ENCODE data around the gene CCND1.

DNA sequence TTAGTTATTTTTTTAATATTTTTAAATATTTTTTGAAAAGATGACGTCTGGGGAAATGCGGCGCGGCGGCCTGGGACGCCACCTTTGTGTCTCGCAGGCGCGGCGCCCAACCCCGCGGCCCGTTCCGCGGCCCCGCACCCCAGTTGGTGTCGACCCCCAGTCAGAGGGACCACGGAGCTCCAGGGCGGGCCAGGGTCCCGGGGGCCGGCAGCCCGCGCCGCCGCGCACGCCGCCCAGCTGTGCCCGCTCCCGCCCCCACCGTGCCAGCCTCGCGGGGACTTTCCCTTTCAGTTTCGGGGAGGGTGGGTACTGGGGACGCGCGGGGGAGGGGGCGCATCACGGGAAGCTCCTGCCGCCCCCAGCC, 1.6 kb downstream of the CCND1 start:
- TF ChIP-seq, protein P1, sequence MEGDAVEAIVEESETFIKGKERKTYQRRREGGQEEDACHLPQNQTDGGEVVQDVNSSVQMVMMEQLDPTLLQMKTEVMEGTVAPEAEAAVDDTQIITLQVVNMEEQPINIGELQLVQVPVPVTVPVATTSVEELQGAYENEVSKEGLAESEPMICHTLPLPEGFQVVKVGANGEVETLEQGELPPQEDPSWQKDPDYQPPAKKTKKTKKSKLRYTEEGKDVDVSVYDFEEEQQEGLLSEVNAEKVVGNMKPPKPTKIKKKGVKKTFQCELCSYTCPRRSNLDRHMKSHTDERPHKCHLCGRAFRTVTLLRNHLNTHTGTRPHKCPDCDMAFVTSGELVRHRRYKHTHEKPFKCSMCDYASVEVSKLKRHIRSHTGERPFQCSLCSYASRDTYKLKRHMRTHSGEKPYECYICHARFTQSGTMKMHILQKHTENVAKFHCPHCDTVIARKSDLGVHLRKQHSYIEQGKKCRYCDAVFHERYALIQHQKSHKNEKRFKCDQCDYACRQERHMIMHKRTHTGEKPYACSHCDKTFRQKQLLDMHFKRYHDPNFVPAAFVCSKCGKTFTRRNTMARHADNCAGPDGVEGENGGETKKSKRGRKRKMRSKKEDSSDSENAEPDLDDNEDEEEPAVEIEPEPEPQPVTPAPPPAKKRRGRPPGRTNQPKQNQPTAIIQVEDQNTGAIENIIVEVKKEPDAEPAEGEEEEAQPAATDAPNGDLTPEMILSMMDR (IDR thresholded peaks at IDR 0.05): no peak
- TF ChIP-seq POLR2A (IDR thresholded peaks at IDR 0.05): no peak
